NCI-H2196 (cell line): ENCODE data around the gene BTBD19.
"Not testable (repeated sequence)": the region's sequence is repeated elsewhere in the genome, so short reads cannot be mapped to it uniquely, and the experiment has no call there.

ENCODE experiments used
- DNase-seq: peaks from one replicate; lab custom pipeline; 2025; ENCODE audit not compliant: unreplicated experiment; lab: John Stamatoyannopoulos, UW

The BTBD19 gene

GRCh38 chr1:44808063-44808937 lies at the start of gene BTBD19:
BTBD19 (plus strand) TSS chr1:44808523; CDS start chr1:44808821, 298 bp downstream.
- DNase-seq, result peak; percentile 43

GRCh38 chr1:44759077-44759476 lies 49.2 kb upstream of the BTBD19 start:
- DNase-seq, result no peak

- no peak for DNase-seq
Measured at GRCh38 chr1:44760876-44761275, 47.4 kb upstream of the BTBD19 start.

- DNase-seq, result not testable (repeated sequence)
Measured at GRCh38 chr1:44766421-44766820, 41.9 kb upstream of the BTBD19 start.

GRCh38 chr1:44775078-44775929 lies 33.0 kb upstream of the BTBD19 start, which contains the start of gene RPS8:
RPS8 (plus strand) TSS chr1:44775540; CDS start chr1:44775597, 57 bp downstream.
- DNase-seq, result peak; percentile 96

- DNase-seq, result no peak
Measured at GRCh38 chr1:44775930-44776729, 32.2 kb upstream of the BTBD19 start.

GRCh38 chr1:44776730-44777068 lies 31.6 kb upstream of the BTBD19 start:
- no peak for DNase-seq

- no peak for DNase-seq
Measured at GRCh38 chr1:44777547-44777946, 30.8 kb upstream of the BTBD19 start.

- no peak for DNase-seq
Measured at GRCh38 chr1:44777969-44778635, 30.2 kb upstream of the BTBD19 start.

- no peak for DNase-seq
Measured at GRCh38 chr1:44778705-44779576, 29.4 kb upstream of the BTBD19 start.

GRCh38 chr1:44780583-44781121 lies 27.7 kb upstream of the BTBD19 start:
- DNase-seq, result no peak

- DNase-seq, result no peak
Measured at GRCh38 chr1:44783697-44784093, 24.6 kb upstream of the BTBD19 start.

- DNase-seq, result no peak
Measured at GRCh38 chr1:44784094-44785028, 24.0 kb upstream of the BTBD19 start.

GRCh38 chr1:44785029-44785380 lies 23.3 kb upstream of the BTBD19 start:
- no peak for DNase-seq

GRCh38 chr1:44785501-44786137 lies 22.7 kb upstream of the BTBD19 start:
- no peak for DNase-seq

- no peak for DNase-seq
Measured at GRCh38 chr1:44786138-44786840, 22.0 kb upstream of the BTBD19 start.

- DNase-seq, result no peak
Measured at GRCh38 chr1:44786841-44787426, 21.4 kb upstream of the BTBD19 start.
